HEK293T (cell line): ENCODE measurements around the gene TBCK.

ENCODE experiments used
- CTCF ChIA-PET: fragments of 350-600 bp; formaldehyde crosslinking; extraction: SDS; loops from one replicate; lab custom pipeline; 2021; ENCODE audit warnings: antibody characterized with exemption, inconsistent platforms; lab: Yijun Ruan, JAX
- POLR2A ChIA-PET: fragments of 350-600 bp; formaldehyde crosslinking; extraction: SDS; loops from one replicate; lab custom pipeline; 2020; ENCODE audit warnings: antibody characterized with exemption, inconsistent platforms; lab: Yijun Ruan, JAX
- DNase-seq: peaks from one replicate; pipeline ENCODE4 v3.0.0; 2012; ENCODE audit warnings: mixed read lengths; ENCODE audit errors: extremely low spot score
- ARNT ChIP-seq: fragments of 450-650 bp; IDR thresholded peaks from 2 replicates; pipeline ENCODE4 v1.6.1; 2017; ENCODE audit warnings: mild to moderate bottlenecking
- BHLHE40 ChIP-seq: fragments of 450-650 bp; IDR thresholded peaks from 2 replicates; pipeline ENCODE4 v1.6.1; 2016; ENCODE audit warnings: mild to moderate bottlenecking, moderate library complexity, borderline replicate concordance
- CTBP1 ChIP-seq: fragments of 450-650 bp; IDR thresholded peaks from 2 replicates; pipeline ENCODE4 v1.6.1; 2016; ENCODE audit warnings: borderline replicate concordance
- ELF4 ChIP-seq: fragments of 450-650 bp; IDR thresholded peaks from 2 replicates; pipeline ENCODE4 v1.6.1; 2017; ENCODE audit warnings: antibody characterized with exemption
- FOXA1 ChIP-seq: fragments of 450-650 bp; IDR thresholded peaks from 2 replicates; pipeline ENCODE4 v1.6.1; 2016; ENCODE audit warnings: mild to moderate bottlenecking
- FOXK2 ChIP-seq: fragments of 450-650 bp; IDR thresholded peaks from 2 replicates; pipeline ENCODE4 v1.6.1; 2016; ENCODE audit warnings: mild to moderate bottlenecking
- FOXM1 ChIP-seq: fragments of 450-650 bp; IDR thresholded peaks from 2 replicates; pipeline ENCODE4 v1.6.1; 2017; ENCODE audit warnings: mild to moderate bottlenecking, borderline replicate concordance
- HDGF ChIP-seq: fragments of 450-650 bp; IDR thresholded peaks from 2 replicates; pipeline ENCODE4 v1.6.1; 2017; ENCODE audit warnings: antibody characterized with exemption, borderline replicate concordance
- L3MBTL2 ChIP-seq: fragments of 450-650 bp; conservative IDR thresholded peaks from 2 replicates; pipeline ENCODE4 v1.6.1; 2016; ENCODE audit warnings: mild to moderate bottlenecking
- LEF1 ChIP-seq: fragments of 450-650 bp; IDR thresholded peaks from 2 replicates; pipeline ENCODE4 v1.6.1; 2017; ENCODE audit warnings: mild to moderate bottlenecking, borderline replicate concordance
- NFRKB ChIP-seq: fragments of 450-650 bp; IDR thresholded peaks from 2 replicates; pipeline ENCODE4 v1.6.1; 2016; ENCODE audit warnings: mild to moderate bottlenecking, moderate library complexity
- SP1 ChIP-seq: fragments of 450-650 bp; IDR thresholded peaks from 2 replicates; pipeline ENCODE4 v1.6.1; 2017
- SUZ12 ChIP-seq: fragments of 450-650 bp; IDR thresholded peaks from 2 replicates; pipeline ENCODE4 v1.6.1; 2016; ENCODE audit warnings: mild to moderate bottlenecking
- TARDBP ChIP-seq: fragments of 450-650 bp; IDR thresholded peaks from 2 replicates; pipeline ENCODE4 v1.6.1; 2016
- ZNF384 ChIP-seq: fragments of 450-650 bp; IDR thresholded peaks from 2 replicates; pipeline ENCODE4 v1.6.1; 2016
- TF ChIP-seq, protein P1 (sequence below): fragments of 450-650 bp; IDR thresholded peaks from 2 replicates; pipeline ENCODE4 v1.6.1; 2016

Gene TBCK

DNA sequence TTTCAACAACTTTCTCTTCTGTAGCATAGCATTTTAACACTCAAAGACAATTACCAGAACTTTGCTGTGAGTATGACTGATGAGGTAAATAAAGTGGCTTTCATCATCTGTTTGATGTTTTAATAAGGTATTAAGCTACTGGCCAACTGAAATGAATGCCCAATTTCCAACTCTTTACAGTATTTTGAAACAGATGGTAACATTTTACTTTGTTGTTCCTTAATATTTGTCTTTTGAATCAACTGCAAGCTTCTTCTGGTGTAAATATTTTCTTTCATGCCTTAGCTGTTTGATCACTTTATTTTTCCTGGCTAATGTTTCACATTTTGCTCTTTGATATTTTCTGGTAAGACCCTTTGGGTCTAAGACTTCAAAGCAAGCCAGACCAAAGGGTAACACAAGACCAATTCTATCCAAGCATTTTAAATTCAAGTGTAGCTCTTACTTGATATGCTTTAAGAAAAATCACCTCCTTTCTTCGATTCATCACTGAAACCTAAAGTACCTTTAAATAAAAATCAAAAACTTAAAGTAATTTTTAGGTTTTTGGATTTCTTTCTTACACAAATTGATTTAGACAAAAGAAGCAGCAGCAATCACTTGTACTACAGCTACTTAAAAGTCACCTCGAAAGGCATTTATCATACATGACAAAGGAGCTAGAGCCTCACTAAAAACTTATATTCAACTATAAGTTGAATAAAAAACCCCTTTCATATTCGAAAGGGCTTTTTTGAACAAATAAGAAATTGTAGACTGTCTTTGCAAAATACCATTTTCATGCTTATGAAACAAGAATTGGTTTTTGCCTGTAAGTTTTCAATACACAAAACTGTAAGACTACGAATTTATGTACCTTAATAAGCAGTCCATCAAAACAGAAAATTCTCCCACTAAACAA lies 57.6 kb downstream of the TBCK start:
- TF ChIP-seq SUZ12 (no peak), SP1 (no peak), BHLHE40 (no peak), ARNT (no peak), LEF1 (no peak), L3MBTL2 (no peak), NFRKB (no peak), FOXA1 (no peak), HDGF (no peak), TARDBP (no peak), ELF4 (no peak), FOXM1 (no peak), FOXK2 (no peak), CTBP1 (no peak)
- TF ChIP-seq, protein P1, sequence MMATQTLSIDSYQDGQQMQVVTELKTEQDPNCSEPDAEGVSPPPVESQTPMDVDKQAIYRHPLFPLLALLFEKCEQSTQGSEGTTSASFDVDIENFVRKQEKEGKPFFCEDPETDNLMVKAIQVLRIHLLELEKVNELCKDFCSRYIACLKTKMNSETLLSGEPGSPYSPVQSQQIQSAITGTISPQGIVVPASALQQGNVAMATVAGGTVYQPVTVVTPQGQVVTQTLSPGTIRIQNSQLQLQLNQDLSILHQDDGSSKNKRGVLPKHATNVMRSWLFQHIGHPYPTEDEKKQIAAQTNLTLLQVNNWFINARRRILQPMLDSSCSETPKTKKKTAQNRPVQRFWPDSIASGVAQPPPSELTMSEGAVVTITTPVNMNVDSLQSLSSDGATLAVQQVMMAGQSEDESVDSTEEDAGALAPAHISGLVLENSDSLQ, result no peak
- CTCF ChIA-PET, result no interaction called here
- POLR2A ChIA-PET, result no interaction called here
- no peak for DNase-seq

DNA sequence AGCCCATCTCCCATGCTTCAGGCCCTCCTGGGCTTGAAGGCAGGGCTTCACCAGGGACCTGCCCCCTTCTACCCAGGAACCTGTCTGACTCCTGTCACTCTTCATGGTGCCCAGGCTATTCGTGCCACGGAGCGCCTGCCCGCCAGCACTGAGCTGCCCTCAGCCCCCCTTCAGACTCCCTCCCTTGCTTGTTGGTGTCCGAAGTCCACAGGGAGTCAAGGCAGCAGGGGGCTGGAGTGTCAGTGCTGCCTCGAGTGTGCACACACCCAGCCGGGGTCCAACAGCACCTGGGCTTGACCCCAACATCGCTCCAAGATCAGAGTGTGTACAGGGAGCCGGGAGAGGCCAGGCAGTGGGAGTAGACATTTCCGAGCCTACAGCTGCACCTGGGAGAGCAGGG lies 59.8 kb downstream of the TBCK start:
- POLR2A ChIA-PET, result no interaction called here
- CTCF ChIA-PET, result no interaction called here

DNA sequence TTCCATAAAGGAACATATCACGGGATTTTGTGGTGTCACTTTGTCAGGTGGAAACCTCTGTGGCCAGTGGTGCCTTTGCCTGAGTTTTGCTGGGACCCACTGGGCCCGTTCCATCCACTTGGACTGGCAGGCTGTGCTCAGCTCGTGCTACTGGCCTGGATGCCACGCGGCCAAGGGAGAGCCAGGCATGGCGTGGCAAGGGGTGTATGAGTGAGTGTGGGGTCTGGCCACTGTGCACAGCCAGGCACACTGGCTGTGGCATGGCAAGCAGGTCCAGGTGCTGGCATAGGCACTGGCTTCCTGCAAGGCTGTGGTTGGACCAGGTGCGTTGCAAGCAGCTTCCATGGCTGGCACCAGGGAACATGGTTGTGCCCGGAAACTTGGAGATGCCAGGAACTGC lies 60.8 kb downstream of the TBCK start:
- ChIA-PET POLR2A (no interaction called here), CTCF (no interaction called here)
- TF ChIP-seq, protein P1, result no peak
- TF ChIP-seq FOXK2 (no peak), L3MBTL2 (no peak), HDGF (no peak), SUZ12 (no peak), SP1 (no peak), ARNT (no peak), ZNF384 (no peak), FOXA1 (no peak), CTBP1 (no peak), LEF1 (no peak), FOXM1 (no peak), BHLHE40 (no peak), ELF4 (no peak), NFRKB (no peak), TARDBP (no peak)
- DNase-seq, result no peak

More for the DNA sequence above, 59.8 kb downstream of the TBCK start:
- no peak for TF ChIP-seq ZNF384
- TF ChIP-seq, protein P1, result no peak
- no peak for TF ChIP-seq FOXM1
- TF ChIP-seq BHLHE40, result no peak
- DNase-seq, result no peak

DNA sequence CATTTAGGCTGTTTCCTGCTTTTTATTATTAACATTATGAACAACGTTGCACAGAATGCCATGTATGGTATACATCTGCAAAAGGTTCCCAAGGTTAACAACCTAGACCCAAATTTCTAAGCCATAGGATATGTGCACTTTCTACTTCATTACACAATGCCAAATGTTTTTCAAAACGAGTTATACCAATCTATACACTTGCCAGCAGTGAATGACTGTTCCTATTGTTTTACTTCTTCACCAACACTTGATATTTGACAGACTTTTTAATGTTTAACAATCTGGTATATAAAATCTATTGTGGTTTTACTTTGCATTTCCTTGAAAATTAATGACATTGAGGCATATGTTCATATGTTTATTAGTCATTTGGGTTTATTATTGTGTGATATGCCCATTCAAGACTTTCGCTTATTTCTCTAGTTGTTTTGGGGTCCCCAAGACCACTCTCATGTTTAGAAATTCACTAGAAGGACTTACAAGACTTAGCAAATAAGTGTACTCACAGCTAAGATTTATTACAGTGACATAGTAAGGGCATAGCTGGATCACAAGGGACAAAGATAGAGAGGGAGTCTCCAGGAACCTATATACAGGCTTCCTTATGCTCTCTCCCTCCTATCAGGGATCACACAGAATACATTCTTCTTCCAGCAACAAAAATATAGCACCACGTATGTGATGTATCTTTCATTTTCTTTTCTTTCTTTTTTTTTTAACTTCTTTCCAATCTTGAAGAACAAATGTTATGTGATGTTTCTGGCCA lies 62.5 kb downstream of the TBCK start:
- no peak for TF ChIP-seq ELF4
- ChIA-PET CTCF (no interaction called here), POLR2A (no interaction called here)
- DNase-seq, result no peak

DNA sequence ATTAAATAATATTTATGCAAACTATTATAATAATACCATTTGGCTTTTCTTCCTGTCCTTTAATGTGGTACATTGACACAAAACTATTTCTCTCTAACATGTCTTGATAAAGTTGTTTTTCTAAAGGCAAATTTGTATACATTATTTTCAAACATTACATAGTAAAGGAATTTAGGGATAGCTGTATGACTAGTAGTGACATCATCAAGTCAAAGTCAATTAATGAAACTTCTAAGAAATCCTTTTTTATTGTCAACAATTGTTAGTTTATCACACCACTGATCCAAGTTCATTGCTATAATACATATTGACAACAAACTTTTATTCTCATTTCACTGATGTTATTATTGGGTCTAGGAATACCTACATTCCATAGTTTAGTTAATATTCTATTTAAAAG lies 68.4 kb downstream of the TBCK start:
- no peak for TF ChIP-seq ARNT
- DNase-seq, result no peak
- ChIA-PET CTCF (no interaction called here), POLR2A (no interaction called here)

DNA sequence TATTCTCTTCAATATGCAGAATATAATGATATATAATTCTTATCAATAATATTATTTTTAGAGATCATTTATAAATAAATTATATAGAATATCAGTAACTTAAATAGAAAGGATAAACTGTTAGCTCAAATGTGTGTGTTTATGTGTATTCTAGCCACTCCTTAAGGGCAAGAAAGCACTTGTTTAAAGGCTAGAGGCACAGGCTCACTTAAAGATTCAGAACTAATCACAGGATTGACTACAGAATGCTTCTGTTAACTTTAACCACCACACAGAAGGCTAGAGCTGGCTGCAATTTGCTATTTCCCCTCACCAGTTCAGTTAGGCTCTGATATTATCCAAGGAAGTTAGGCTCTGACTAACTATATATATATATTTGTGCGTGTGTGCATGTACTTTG lies 69.6 kb downstream of the TBCK start:
- DNase-seq, result no peak
- POLR2A ChIA-PET, result no interaction called here
- no peak for TF ChIP-seq NFRKB
- no peak for TF ChIP-seq ARNT
- TF ChIP-seq ELF4, result no peak
- no peak for TF ChIP-seq ZNF384
- no peak for TF ChIP-seq L3MBTL2
- no peak for TF ChIP-seq SUZ12
- no peak for TF ChIP-seq FOXM1
- TF ChIP-seq BHLHE40, result no peak
- no peak for TF ChIP-seq FOXA1
- TF ChIP-seq CTBP1, result no peak
- TF ChIP-seq, protein P1, result no peak
- TF ChIP-seq LEF1, result no peak
- no peak for TF ChIP-seq FOXK2
- TF ChIP-seq HDGF, result no peak
- TF ChIP-seq TARDBP, result no peak
- CTCF ChIA-PET, result no interaction called here
